HepG2 (cell line): ENCODE measurements around the gene ECT2. TPM values are rescaled to one million over a fixed set of nuclear protein-coding genes. Genes with fewer than 3 reads are reported as not detected.

Experiments used
- ATAC-seq: fragments of 200-7000 bp; cut with Tn5 transposase; 3 replicates; pipeline ENCODE4 v1.9.1; 2020; ENCODE audit warnings: mild to moderate bottlenecking, moderate library complexity
- BruUV-seq: library from RNA; stranded (reverse); fragments of 400-500 nt; replicated peaks from 2 replicates; lab custom pipeline; 2021; lab: Mats Ljungman, UMichigan
- CTCF ChIA-PET: fragments of 300-600 bp; formaldehyde crosslinking; extraction: SDS; loops from one replicate; lab custom pipeline; 2021; ENCODE audit warnings: low total read pairs, inconsistent platforms, low intra/inter-chr PET ratio; lab: Yijun Ruan, JAX
- POLR2A ChIA-PET: fragments of 350-600 bp; sonication (Branson Sonifier 250); formaldehyde crosslinking; loops from one replicate; lab custom pipeline; 2020; ENCODE audit warnings: antibody characterized with exemption, inconsistent platforms; lab: Yijun Ruan, JAX
- DNase-seq: peaks from one replicate; pipeline ENCODE4 v3.0.0-alpha.2; 2015; ENCODE audit warnings: low spot score
- FAIRE-seq: peaks from 3 replicates; lab custom pipeline; 2011; peaks lifted over from hg19 to GRCh38; lab: Jason Lieb, UNC
- H2AFZ ChIP-seq: one replicate; pipeline ENCODE4 v1.6.1; 2011; ENCODE audit warnings: low read length, inconsistent platforms
- H3K27ac ChIP-seq: fragments of 300-600 bp; 3 replicates; pipeline ENCODE4 v1.8.0; 2011; ENCODE audit warnings: mixed run types, mild to moderate bottlenecking, mixed read lengths, low read length, inconsistent platforms; ENCODE audit not compliant: insufficient read depth; ENCODE audit errors: extremely low read length
- H3K27me3 ChIP-seq, 2 experiments: fragments of 200-600 bp in 1 of 2; 2 replicates in 1 of 2; 3 replicates in 1 of 2; pipeline versions ENCODE4 v1.6.0 to v1.8.0; 2011; ENCODE audit warnings: low read length in 2 of 2, mild to moderate bottlenecking in 2 of 2, moderate library complexity in 2 of 2, inconsistent platforms in 1 of 2; ENCODE audit not compliant: insufficient read depth in 2 of 2, control insufficient read depth in 1 of 2
- H3K36me3 ChIP-seq, 2 experiments: fragments of 200-600 bp in 1 of 2; replicated peaks in 1 of 2; 2 replicates in 1 of 2; 3 replicates in 1 of 2; pipeline versions ENCODE4 v1.5.1 to v1.8.0; 2011; ENCODE audit warnings: low read length in 2 of 2, inconsistent platforms in 1 of 2; ENCODE audit not compliant: insufficient read depth in 2 of 2, control insufficient read depth in 1 of 2
- H3K4me1 ChIP-seq: 2 replicates; pipeline ENCODE4 v1.5.1; 2012; ENCODE audit warnings: low read length, inconsistent platforms; ENCODE audit not compliant: insufficient read depth
- H3K4me2 ChIP-seq: 2 replicates; pipeline ENCODE4 v1.6.0; 2011; ENCODE audit warnings: low read depth, low read length, inconsistent platforms
- H3K4me3 ChIP-seq, 3 experiments: fragments of 200-600 bp in 1 of 3; sonication (generic), shearing (Covaris generic) in 1 of 3; replicated peaks in 1 of 3; 2 replicates each; pipeline ENCODE4 v1.5.1; 2011 to 2016; ENCODE audit warnings: low read length in 3 of 3, inconsistent platforms in 2 of 3, low read depth in 2 of 3, mild to moderate bottlenecking in 2 of 3, control low read depth in 1 of 3, mixed read lengths in 1 of 3; ENCODE audit not compliant: insufficient read depth in 1 of 3
- H3K79me2 ChIP-seq: one replicate; pipeline ENCODE4 v1.6.1; 2011; ENCODE audit warnings: low read length, inconsistent platforms; ENCODE audit not compliant: insufficient read depth
- H3K9ac ChIP-seq: 2 replicates; pipeline ENCODE4 v1.6.0; 2011; ENCODE audit warnings: mild to moderate bottlenecking, low read depth, low read length, inconsistent platforms; ENCODE audit not compliant: insufficient read depth
- H3K9me3 ChIP-seq: 2 replicates; pipeline ENCODE4 v1.5.1; 2012; ENCODE audit warnings: mild to moderate bottlenecking, low read length
- H4K20me1 ChIP-seq: 2 replicates; pipeline ENCODE4 v1.6.0; 2011; ENCODE audit warnings: inconsistent platforms, mild to moderate bottlenecking, low read length, moderate library complexity; ENCODE audit not compliant: insufficient read depth
- ATF7-NPFF ChIP-seq: sonication (generic); formaldehyde crosslinking; IDR thresholded peaks from 2 replicates; pipeline ENCODE4 v1.8.1; 2023; ENCODE audit warnings: mild to moderate bottlenecking, low read depth, missing genetic modification reagents, moderate library complexity
- DNMT3B ChIP-seq: conservative IDR thresholded peaks from 2 replicates; pipeline ENCODE4 v1.6.1; 2016; ENCODE audit warnings: missing biosample characterization, control low read depth
- HHEX ChIP-seq: IDR thresholded peaks from 2 replicates; pipeline ENCODE4 v1.6.1; 2016; ENCODE audit warnings: control low read depth
- HMGA1 ChIP-seq: sonication (generic); formaldehyde crosslinking; conservative IDR thresholded peaks from 2 replicates; pipeline ENCODE4 v1.4.0; 2020; ENCODE audit warnings: missing genetic modification reagents
- KAT8 ChIP-seq: IDR thresholded peaks from 2 replicates; pipeline ENCODE4 v1.6.1; 2016; ENCODE audit warnings: missing genetic modification reagents, missing compliant biosample characterization
- PATZ1 ChIP-seq: sonication (generic); formaldehyde crosslinking; IDR thresholded peaks from 2 replicates; pipeline ENCODE4 v1.4.0; 2020; ENCODE audit warnings: missing genetic modification reagents
- RAD21 ChIP-seq: fragments of 450-650 bp; formaldehyde crosslinking; IDR thresholded peaks from 2 replicates; pipeline ENCODE4 v1.5.0; 2020; ENCODE audit warnings: mild to moderate bottlenecking
- SAFB2 ChIP-seq: sonication (generic); formaldehyde crosslinking; IDR thresholded peaks from 2 replicates; pipeline ENCODE4 v1.5.1; 2020; ENCODE audit warnings: missing genetic modification reagents, low read depth, mild to moderate bottlenecking, borderline replicate concordance
- TRAFD1 ChIP-seq: sonication (generic); formaldehyde crosslinking; IDR thresholded peaks from 2 replicates; pipeline ENCODE4 v1.5.1; 2020; ENCODE audit warnings: missing genetic modification reagents, mild to moderate bottlenecking, borderline replicate concordance
- ZNF468 ChIP-seq: sonication (generic); formaldehyde crosslinking; IDR thresholded peaks from 2 replicates; pipeline ENCODE4 v1.8.0; 2022; ENCODE audit warnings: mild to moderate bottlenecking, moderate library complexity, missing genetic modification reagents
- ZNF546 ChIP-seq: sonication (generic); formaldehyde crosslinking; conservative IDR thresholded peaks from 2 replicates; pipeline ENCODE4 v1.8.1; 2023; ENCODE audit warnings: mild to moderate bottlenecking, missing genetic modification reagents
- ZNF580 ChIP-seq: IDR thresholded peaks from 2 replicates; pipeline ENCODE4 v1.6.1; 2016; ENCODE audit warnings: low read depth, borderline replicate concordance
- ZNF773 ChIP-seq: sonication (generic); formaldehyde crosslinking; IDR thresholded peaks from 2 replicates; pipeline ENCODE4 v1.4.0; 2020; ENCODE audit warnings: missing genetic modification reagents, borderline replicate concordance
- ZNF878 ChIP-seq: sonication (generic); formaldehyde crosslinking; IDR thresholded peaks from 2 replicates; pipeline ENCODE4 v1.8.1; 2023; ENCODE audit warnings: mild to moderate bottlenecking, missing genetic modification reagents, moderate library complexity
- WGBS: methylation state at CpG from one replicate; pipeline ENCODE4 v1.1.6; 2017; ENCODE audit warnings: low lambda C conversion rate; 5-methylcytosine and 5-hydroxymethylcytosine counted together
- in situ Hi-C: cut with HindIII; loops from 2 replicates; pipeline ENCODE4 v1.10.0; 2017; ENCODE audit warnings: low pct_unique_long_range_greater_than_20kb; ENCODE audit not compliant: extremely low pct_ligation_motif_present
- intact Hi-C: fragments of 100-400 bp; cut with micrococcal nuclease; formaldehyde crosslinking; loops from one replicate; pipeline ENCODE4 v1.10.0; 2022; ENCODE audit not compliant: unreplicated experiment
- polyA plus RNA-seq, 8 experiments: library from polyadenylated mRNA; depleted of rRNA in 3 of 8; stranded (reverse) in 7 of 8; unstranded in 1 of 8; fragments of >200 nt; fragmentation: Illumina TruSeq in 4 of 8; extraction: Trizol in 4 of 8; gene quantifications; 2 replicates each; pipeline versions ENCODE4 v1.2.1 to v1.2.3, GENCODE V29; 2011 to 2016; ENCODE audit warnings: low read depth in 4 of 8, missing spikeins in 1 of 8, mixed read lengths in 1 of 8; ENCODE audit not compliant: insufficient read depth in 1 of 8
- total RNA-seq, 5 experiments: library from RNA; depleted of rRNA; stranded (reverse); fragments of >200 nt; fragmentation: Illumina TruSeq; extraction: Trizol; gene quantifications; 2 replicates each; pipeline ENCODE4 v1.2.3, GENCODE V29; 2016; ENCODE audit warnings: low read depth in 1 of 5
- TF ChIP-seq, protein P1 (sequence below): IDR thresholded peaks from 2 replicates; pipeline ENCODE4 v1.6.1; 2016; ENCODE audit warnings: missing compliant biosample characterization, missing genetic modification reagents, borderline replicate concordance
- TF ChIP-seq, protein P2 (sequence below): sonication (generic); formaldehyde crosslinking; IDR thresholded peaks from 2 replicates; pipeline ENCODE4 v1.4.0; 2020; ENCODE audit warnings: low read depth, mild to moderate bottlenecking, missing genetic modification reagents
- TF ChIP-seq, protein P3 (sequence below): sonication (generic); formaldehyde crosslinking; IDR thresholded peaks from 2 replicates; pipeline ENCODE4 v1.4.0; 2020; ENCODE audit warnings: mild to moderate bottlenecking, missing genetic modification reagents, borderline replicate concordance

Gene ECT2
- total and polyA plus RNA-seq, 2 of the 13 experiments (the other 11 are each of a cell fraction or from before 2014, with no cell fraction given) = 21.6 to 52.0 TPM

DNA sequence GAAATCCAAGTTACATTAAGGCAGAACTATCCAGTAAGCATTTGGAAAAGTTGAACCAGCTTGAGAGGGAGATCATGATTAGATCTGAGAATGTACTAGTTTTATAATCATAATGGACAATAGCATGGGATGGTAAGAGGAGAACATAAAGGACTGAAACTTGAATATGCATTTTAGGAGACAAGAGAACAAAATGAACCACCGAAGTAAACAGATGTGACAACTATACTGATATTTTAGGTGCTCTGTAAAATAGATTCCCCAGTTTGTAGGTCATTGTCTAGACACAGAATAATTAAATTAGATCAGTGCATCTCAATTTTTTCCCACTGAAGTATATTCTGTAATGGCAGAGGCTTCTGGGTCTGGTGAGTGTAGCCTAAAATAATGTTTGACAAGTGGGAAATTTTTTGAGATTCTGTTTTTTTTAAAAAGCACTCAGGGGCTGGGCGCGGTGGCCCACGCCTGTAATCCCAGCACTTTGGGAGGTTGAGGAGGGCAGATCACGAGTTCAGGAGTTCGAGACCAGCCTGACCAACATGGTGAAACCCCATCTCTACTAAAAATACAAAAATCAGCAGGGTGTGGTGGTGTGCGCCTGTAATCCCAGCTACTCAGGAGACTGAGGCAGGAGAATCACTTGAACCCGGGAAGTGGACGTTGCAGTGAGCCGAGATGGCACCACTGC, 16.3 kb downstream of the ECT2 start:
- 98% methylated on average over 10 of the region's 10 CpGs for WGBS
- no peaks in the 10 kb centered on the region for H3K27me3 ChIP-seq
- no peak overlapping the region for H3K9ac ChIP-seq
- no peak overlapping the region for H3K27ac ChIP-seq
- POLR2A ChIA-PET = no interaction called here
- DNase-seq = no peak
- CTCF ChIA-PET = no interaction called here
- no peaks in the 10 kb centered on the region for H3K79me2 ChIP-seq
- no peak for ATAC-seq
- no peak overlapping the region for H2AFZ ChIP-seq
- H3K4me1 ChIP-seq = no peaks in the 10 kb centered on the region
- no peak overlapping the region for H3K4me2 ChIP-seq
- peaks cover 8 to 88% of the 10 kb centered on the region in 2 experiments for H3K36me3 ChIP-seq
- BruUV-seq = no TSS peak
- intact Hi-C loops = no loop called here
- in situ Hi-C loops = no loop called here
- no peak for FAIRE-seq
- no peaks in the 10 kb centered on the region for H4K20me1 ChIP-seq
- H3K9me3 ChIP-seq = no peaks in the 10 kb centered on the region
- no peak overlapping the region for H3K4me3 ChIP-seq
- no peak for TF ChIP-seq DNMT3B (CRISPR knock-in tag)
- TF ChIP-seq ZNF468 (CRISPR knock-in tag) = no peak
- TF ChIP-seq HHEX = no peak
- no peak for TF ChIP-seq TRAFD1 (CRISPR knock-in tag)
- TF ChIP-seq, protein P1, sequence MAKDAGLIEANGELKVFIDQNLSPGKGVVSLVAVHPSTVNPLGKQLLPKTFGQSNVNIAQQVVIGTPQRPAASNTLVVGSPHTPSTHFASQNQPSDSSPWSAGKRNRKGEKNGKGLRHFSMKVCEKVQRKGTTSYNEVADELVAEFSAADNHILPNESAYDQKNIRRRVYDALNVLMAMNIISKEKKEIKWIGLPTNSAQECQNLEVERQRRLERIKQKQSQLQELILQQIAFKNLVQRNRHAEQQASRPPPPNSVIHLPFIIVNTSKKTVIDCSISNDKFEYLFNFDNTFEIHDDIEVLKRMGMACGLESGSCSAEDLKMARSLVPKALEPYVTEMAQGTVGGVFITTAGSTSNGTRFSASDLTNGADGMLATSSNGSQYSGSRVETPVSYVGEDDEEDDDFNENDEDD (CRISPR knock-in tag) = no peak
- no peak for TF ChIP-seq SAFB2 (CRISPR knock-in tag)
- no peak for TF ChIP-seq KAT8 (CRISPR knock-in tag)
- no peak for TF ChIP-seq PATZ1 (CRISPR knock-in tag)
- TF ChIP-seq ZNF773 = no peak
- TF ChIP-seq, protein P2, sequence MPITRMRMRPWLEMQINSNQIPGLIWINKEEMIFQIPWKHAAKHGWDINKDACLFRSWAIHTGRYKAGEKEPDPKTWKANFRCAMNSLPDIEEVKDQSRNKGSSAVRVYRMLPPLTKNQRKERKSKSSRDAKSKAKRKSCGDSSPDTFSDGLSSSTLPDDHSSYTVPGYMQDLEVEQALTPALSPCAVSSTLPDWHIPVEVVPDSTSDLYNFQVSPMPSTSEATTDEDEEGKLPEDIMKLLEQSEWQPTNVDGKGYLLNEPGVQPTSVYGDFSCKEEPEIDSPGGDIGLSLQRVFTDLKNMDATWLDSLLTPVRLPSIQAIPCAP = no peak
- TF ChIP-seq ZNF546 (CRISPR knock-in tag) = no peak
- TF ChIP-seq, protein P3, sequence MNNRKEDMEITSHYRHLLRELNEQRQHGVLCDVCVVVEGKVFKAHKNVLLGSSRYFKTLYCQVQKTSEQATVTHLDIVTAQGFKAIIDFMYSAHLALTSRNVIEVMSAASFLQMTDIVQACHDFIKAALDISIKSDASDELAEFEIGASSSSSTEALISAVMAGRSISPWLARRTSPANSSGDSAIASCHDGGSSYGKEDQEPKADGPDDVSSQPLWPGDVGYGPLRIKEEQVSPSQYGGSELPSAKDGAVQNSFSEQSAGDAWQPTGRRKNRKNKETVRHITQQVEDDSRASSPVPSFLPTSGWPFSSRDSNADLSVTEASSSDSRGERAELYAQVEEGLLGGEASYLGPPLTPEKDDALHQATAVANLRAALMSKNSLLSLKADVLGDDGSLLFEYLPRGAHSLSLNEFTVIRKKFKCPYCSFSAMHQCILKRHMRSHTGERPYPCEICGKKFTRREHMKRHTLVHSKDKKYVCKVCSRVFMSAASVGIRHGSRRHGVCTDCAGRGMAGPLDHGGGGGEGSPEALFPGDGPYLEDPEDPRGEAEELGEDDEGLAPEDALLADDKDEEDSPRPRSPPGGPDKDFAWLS (CRISPR knock-in tag) = no peak
- no peak for TF ChIP-seq ATF7-NPFF
- no peak for TF ChIP-seq RAD21
- no peak for TF ChIP-seq ZNF878
- no peak for TF ChIP-seq HMGA1 (CRISPR knock-in tag)
- TF ChIP-seq ZNF580 (CRISPR knock-in tag) = no peak
